Neuronal stem cell (in vitro differentiated cells): Measurements from ENCODE around the gene NIP7.
A peak's percentile ranks its signal among the peaks of the same experiment; 100 is the strongest.

ENCODE experiments used
- DNase-seq: peaks from one replicate; pipeline ENCODE4 v3.0.0-alpha.2; 2013; ENCODE audit warnings: low spot score
- H2AFZ ChIP-seq: one replicate; pipeline ENCODE4 v1.6.1; 2013; ENCODE audit warnings: mild to moderate bottlenecking, low read length, inconsistent platforms
- H2AK5ac ChIP-seq: 2 replicates; pipeline ENCODE4 v1.6.1; 2013; ENCODE audit warnings: low read depth, mild to moderate bottlenecking, inconsistent platforms, low read length, moderate library complexity, mixed read lengths
- H2BK120ac ChIP-seq: 2 replicates; pipeline ENCODE4 v1.6.1; 2013; ENCODE audit warnings: low read depth, mild to moderate bottlenecking, inconsistent platforms, low read length, moderate library complexity, mixed read lengths
- H2BK12ac ChIP-seq: one replicate; pipeline ENCODE4 v1.6.1; 2013; ENCODE audit warnings: low read length, inconsistent platforms
- H2BK15ac ChIP-seq: 2 replicates; pipeline ENCODE4 v1.6.1; 2013; ENCODE audit warnings: mild to moderate bottlenecking, low read length, inconsistent platforms, mixed read lengths
- H2BK5ac ChIP-seq: one replicate; pipeline ENCODE4 v1.6.1; 2013; ENCODE audit warnings: inconsistent platforms, mild to moderate bottlenecking, low read length, moderate library complexity
- H3K14ac ChIP-seq: one replicate; pipeline ENCODE4 v1.6.1; 2013; ENCODE audit warnings: low read length, inconsistent platforms
- H3K18ac ChIP-seq: 2 replicates; pipeline ENCODE4 v1.6.1; 2013; ENCODE audit warnings: low read length, inconsistent platforms
- H3K23ac ChIP-seq: 2 replicates; pipeline ENCODE4 v1.6.1; 2013; ENCODE audit warnings: low read depth, mild to moderate bottlenecking, mixed read lengths, low read length, inconsistent platforms; ENCODE audit not compliant: poor library complexity
- H3K27ac ChIP-seq: replicated peaks from 3 replicates; pipeline ENCODE4 v1.5.1; 2013; ENCODE audit warnings: low read length, inconsistent platforms
- H3K27me3 ChIP-seq, 3 experiments: 2 replicates each; pipeline ENCODE4 v1.6.1; 2013; ENCODE audit warnings: low read length in 3 of 3, mild to moderate bottlenecking in 2 of 3, inconsistent platforms in 1 of 3, low read depth in 1 of 3, mixed read lengths in 1 of 3, moderate library complexity in 1 of 3; ENCODE audit not compliant: control insufficient read depth in 3 of 3, insufficient read depth in 3 of 3
- H3K36me3 ChIP-seq, 2 donors: replicated peaks in 1 of 2; 2 replicates each; pipeline ENCODE4 v1.6.1; 2013; ENCODE audit warnings: low read length in 2 of 2; ENCODE audit not compliant: control insufficient read depth in 2 of 2, insufficient read depth in 2 of 2
- H3K4ac ChIP-seq: 2 replicates; pipeline ENCODE4 v1.6.1; 2013; ENCODE audit warnings: inconsistent platforms, mild to moderate bottlenecking, low read length, moderate library complexity
- H3K4me1 ChIP-seq, 2 donors: 1 replicate in 1 of 2; 2 replicates in 1 of 2; pipeline ENCODE4 v1.6.1; 2013; ENCODE audit warnings: low read length in 2 of 2, low read depth in 1 of 2; ENCODE audit not compliant: control insufficient read depth in 2 of 2, insufficient read depth in 1 of 2
- H3K4me2 ChIP-seq: one replicate; pipeline ENCODE4 v1.6.1; 2013; ENCODE audit warnings: mild to moderate bottlenecking, low read length, inconsistent platforms; ENCODE audit not compliant: insufficient read depth, poor library complexity, severe bottlenecking
- H3K4me3 ChIP-seq, 2 donors: 2 replicates each; pipeline ENCODE4 v1.5.1; 2013; ENCODE audit warnings: low read length in 2 of 2, mild to moderate bottlenecking in 2 of 2, inconsistent platforms in 1 of 2, moderate library complexity in 1 of 2
- H3K79me1 ChIP-seq: one replicate; pipeline ENCODE4 v1.6.1; 2013; ENCODE audit warnings: low read depth, mild to moderate bottlenecking, inconsistent platforms, low read length, moderate library complexity
- H3K9ac ChIP-seq: one replicate; pipeline ENCODE4 v1.6.1; 2013; ENCODE audit warnings: mild to moderate bottlenecking, low read depth, low read length, inconsistent platforms; ENCODE audit not compliant: poor library complexity
- H3K9me3 ChIP-seq, 2 donors: replicated peaks in 1 of 2; 2 replicates each; pipeline versions ENCODE3 to v1.6.1; 2013; ENCODE audit warnings: low read length in 2 of 2, mild to moderate bottlenecking in 2 of 2, inconsistent platforms in 1 of 2, low read depth in 1 of 2, mixed read lengths in 1 of 2, moderate library complexity in 1 of 2; ENCODE audit not compliant: control insufficient read depth in 2 of 2, insufficient read depth in 1 of 2
- H4K8ac ChIP-seq: one replicate; pipeline ENCODE4 v1.6.1; 2013; ENCODE audit warnings: low read depth, mild to moderate bottlenecking, inconsistent platforms, low read length, moderate library complexity
- H4K91ac ChIP-seq: one replicate; pipeline ENCODE4 v1.6.1; 2013; ENCODE audit warnings: low read length, low read depth, mild to moderate bottlenecking, inconsistent platforms; ENCODE audit not compliant: poor library complexity
- WGBS, 2 donors: extraction: QIAGEN DNeasy Blood & Tissue Kit; methylation state at CpG; one replicate each; pipeline ENCODE4 v1.1.7; 2013; ENCODE audit warnings: missing lambda C conversion rate in 2 of 2, mixed read lengths in 1 of 2; ENCODE audit not compliant: insufficient read length in 2 of 2, insufficient replicate concordance in 1 of 2; ENCODE audit errors: extremely low coverage in 2 of 2; 5-methylcytosine and 5-hydroxymethylcytosine counted together

Gene NIP7

DNA sequence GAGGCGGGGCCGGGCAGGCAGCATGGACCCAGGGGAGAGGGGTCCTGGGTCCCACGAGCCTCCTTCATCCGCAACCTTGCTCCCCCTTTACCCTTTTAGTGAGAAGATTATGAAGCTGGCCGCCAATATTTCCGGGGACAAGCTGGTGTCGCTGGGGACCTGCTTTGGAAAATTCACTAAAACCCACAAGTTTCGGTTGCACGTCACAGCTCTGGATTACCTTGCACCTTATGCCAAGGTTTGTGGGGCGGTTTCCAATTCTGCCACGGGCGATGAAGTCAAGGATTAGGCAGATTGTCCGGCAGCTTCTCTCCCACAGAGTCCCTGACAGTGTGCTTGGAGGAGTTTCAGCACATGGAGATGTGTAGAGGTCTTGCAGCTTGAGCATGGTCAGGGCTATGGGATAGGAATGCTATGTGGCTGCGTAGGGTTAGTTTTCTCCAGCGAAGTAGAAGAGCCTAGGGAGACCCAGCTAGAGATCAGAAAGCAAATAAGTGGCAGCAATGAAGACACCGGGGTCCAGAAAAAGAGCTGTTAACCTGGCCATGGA is 598 bp downstream of the NIP7 start:
- H3K4me3 ChIP-seq: peak overlapping the region; percentile 72 to 87
- DNase-seq: no peak
- no peak overlapping the region for H3K27ac ChIP-seq

GRCh38 chr16:69344171-69344570 is 4.6 kb downstream of the NIP7 start:
- H2AFZ ChIP-seq: no peak overlapping the region

More for the DNA sequence above, 598 bp downstream of the NIP7 start:
- no peak overlapping the region for H2BK15ac ChIP-seq
- no peaks in the 10 kb centered on the region for H3K27me3 ChIP-seq
- H2BK120ac ChIP-seq: no peak overlapping the region
- H3K4me2 ChIP-seq: peak overlapping the region; percentile 99
- H2BK12ac ChIP-seq: no peak overlapping the region
- H3K18ac ChIP-seq: peak overlapping the region; percentile 84
- peak overlapping the region; percentile 92 for H3K9ac ChIP-seq
- peak overlapping the region; percentile 85 for H2AFZ ChIP-seq
- peak overlapping the region; percentile 65 for H2AK5ac ChIP-seq
- H3K79me1 ChIP-seq: peaks cover 14% of the 10 kb centered on the region
- no CpG with 5 or more reads among the region's 16 CpGs for WGBS, 2 donors
- peaks cover 7 to 13% of the 10 kb centered on the region in 2 donors for H3K4me1 ChIP-seq
- H4K8ac ChIP-seq: no peak overlapping the region
- H2BK5ac ChIP-seq: no peak overlapping the region
- peak overlapping the region; percentile 47 for H3K23ac ChIP-seq
- H3K4ac ChIP-seq: no peak overlapping the region
- peaks cover 19 to 69% of the 10 kb centered on the region in 2 donors for H3K36me3 ChIP-seq
- no peaks in the 10 kb centered on the region for H3K9me3 ChIP-seq
- H3K14ac ChIP-seq: no peak overlapping the region
- H4K91ac ChIP-seq: no peak overlapping the region

DNA sequence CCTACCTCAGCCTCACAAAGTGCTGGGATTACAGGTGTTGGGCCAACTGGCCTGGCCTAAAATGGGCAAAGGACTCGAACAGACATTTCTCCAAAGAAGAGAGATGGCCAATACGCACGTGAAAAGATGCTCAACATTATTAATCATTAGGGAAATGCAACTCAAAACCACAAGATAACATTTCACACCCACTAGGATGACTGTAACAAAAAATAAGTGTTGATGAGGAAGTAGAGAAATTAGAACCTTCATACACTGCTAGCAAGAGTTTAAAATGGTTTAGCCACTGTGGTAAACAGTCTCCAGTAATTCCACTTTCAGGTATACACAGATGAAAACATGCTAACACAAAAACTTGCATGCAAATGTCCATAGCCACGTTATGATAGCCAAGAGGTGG is 6.4 kb downstream of the NIP7 start:
- Histone ChIP-seq H3K36me3 (peaks cover 10 to 59% of the 10 kb centered on the region in 2 donors), H4K8ac (no peak overlapping the region), H2BK12ac (no peak overlapping the region), H2BK15ac (no peak overlapping the region), H3K27me3 (no peaks in the 10 kb centered on the region), H3K4ac (no peak overlapping the region), H3K9me3 (no peaks in the 10 kb centered on the region), H3K79me1 (no peaks in the 10 kb centered on the region), H3K4me2 (no peak overlapping the region), H3K9ac (no peak overlapping the region), H2BK120ac (no peak overlapping the region), H2AFZ (no peak overlapping the region), H3K14ac (no peak overlapping the region), H3K23ac (no peak overlapping the region), H3K18ac (no peak overlapping the region), H2AK5ac (no peak overlapping the region), H3K27ac (no peak overlapping the region), H3K4me3 (no peak overlapping the region), H2BK5ac (no peak overlapping the region), H3K4me1 (peaks cover 0 to 1% of the 10 kb centered on the region in 2 donors), H4K91ac (no peak overlapping the region)
- no peak for DNase-seq
- WGBS, 2 donors: no CpG with 5 or more reads among the region's 4 CpGs

More at GRCh38 chr16:69344171-69344570, 4.6 kb downstream of the NIP7 start:
- WGBS, 2 donors: no CpG with 5 or more reads among the region's 5 CpGs
- Histone ChIP-seq H3K23ac (no peak overlapping the region), H3K36me3 (peaks cover 10 to 52% of the 10 kb centered on the region in 2 donors), H3K27ac (no peak overlapping the region), H3K4me2 (no peak overlapping the region), H3K4me3 (no peak overlapping the region), H3K4me1 (peaks cover 3 to 7% of the 10 kb centered on the region in 2 donors), H3K14ac (no peak overlapping the region), H2BK15ac (no peak overlapping the region), H4K91ac (no peak overlapping the region), H4K8ac (no peak overlapping the region), H3K27me3 (no peaks in the 10 kb centered on the region), H3K4ac (no peak overlapping the region), H2BK120ac (no peak overlapping the region), H2AK5ac (no peak overlapping the region), H3K18ac (no peak overlapping the region), H3K9ac (no peak overlapping the region), H3K9me3 (no peaks in the 10 kb centered on the region), H2BK12ac (no peak overlapping the region), H2BK5ac (no peak overlapping the region), H3K79me1 (peaks cover 7% of the 10 kb centered on the region)
- DNase-seq: no peak

GRCh38 chr16:69346683-69347082 is 7.1 kb downstream of the NIP7 start:
- Histone ChIP-seq H2BK120ac (no peak overlapping the region), H3K18ac (no peak overlapping the region), H2AK5ac (no peak overlapping the region), H3K4me1 (no peaks in the 10 kb centered on the region), H3K9ac (no peak overlapping the region), H3K4me2 (no peak overlapping the region), H3K23ac (no peak overlapping the region), H3K36me3 (peaks cover 5 to 58% of the 10 kb centered on the region in 2 donors), H3K27ac (no peak overlapping the region), H2BK12ac (no peak overlapping the region), H3K4ac (no peak overlapping the region), H3K14ac (no peak overlapping the region), H3K27me3 (no peaks in the 10 kb centered on the region), H3K79me1 (no peaks in the 10 kb centered on the region), H2BK5ac (no peak overlapping the region), H3K4me3 (no peak overlapping the region), H2BK15ac (no peak overlapping the region), H3K9me3 (no peaks in the 10 kb centered on the region), H4K91ac (no peak overlapping the region), H4K8ac (no peak overlapping the region), H2AFZ (no peak overlapping the region)
- WGBS, 2 donors: no CpG with 5 or more reads among the region's 6 CpGs
- no peak for DNase-seq
